NCI-H446 treated with DMSO at 0.1 percent for 48 hours (cell line): ENCODE results near the gene ADPRS.
A peak's percentile ranks its signal among the peaks of the same experiment; 100 is the strongest.

Experiments used
- DNase-seq: peaks from one replicate; lab custom pipeline; 2025; lab: John Stamatoyannopoulos, UW

Gene ADPRS

GRCh38 chr1:36108314-36108713 lies 19.6 kb downstream of the ADPRS start:
- DNase-seq: no peak

- no peak for DNase-seq
Measured at GRCh38 chr1:36109041-36109679, 20.5 kb downstream of the ADPRS start.

- no peak for DNase-seq
Measured at GRCh38 chr1:36111151-36111550, 22.5 kb downstream of the ADPRS start.

- DNase-seq: no peak
Measured at GRCh38 chr1:36112823-36113222, 24.1 kb downstream of the ADPRS start.

GRCh38 chr1:36114371-36114770 lies 25.7 kb downstream of the ADPRS start:
- DNase-seq: no peak

- peak; percentile 79 for DNase-seq
Measured at GRCh38 chr1:36115200-36115669, 26.5 kb downstream of the ADPRS start.

- no peak for DNase-seq
Measured at GRCh38 chr1:36115931-36116330, 27.2 kb downstream of the ADPRS start.

GRCh38 chr1:36116901-36117300 lies 28.2 kb downstream of the ADPRS start:
- DNase-seq: no peak

GRCh38 chr1:36118447-36119204 lies 29.9 kb downstream of the ADPRS start:
- DNase-seq: no peak

- DNase-seq: no peak
Measured at GRCh38 chr1:36119456-36119855, 30.8 kb downstream of the ADPRS start.

GRCh38 chr1:36122062-36123030 lies 33.7 kb downstream of the ADPRS start:
- DNase-seq: no peak

GRCh38 chr1:36123356-36123755 lies 34.7 kb downstream of the ADPRS start:
- DNase-seq: no peak

- DNase-seq: no peak
Measured at GRCh38 chr1:36124404-36125128, 35.9 kb downstream of the ADPRS start.

GRCh38 chr1:36125129-36125991 lies 36.7 kb downstream of the ADPRS start, which contains the start of gene COL8A2:
Gene COL8A2 (minus strand): TSS chr1:36125222. CDS start chr1:36100242, 24,980 bp downstream.
- no peak for DNase-seq

- no peak for DNase-seq
Measured at GRCh38 chr1:36126005-36126716, 37.5 kb downstream of the ADPRS start.

- DNase-seq: no peak
Measured at GRCh38 chr1:36126797-36127500, 38.3 kb downstream of the ADPRS start.

- DNase-seq: no peak
Measured at GRCh38 chr1:36128126-36128904, 39.6 kb downstream of the ADPRS start.

GRCh38 chr1:36128905-36129206 lies 40.2 kb downstream of the ADPRS start:
- no peak for DNase-seq

GRCh38 chr1:36132029-36132428 lies 43.3 kb downstream of the ADPRS start:
- no peak for DNase-seq
